Measurements from ENCODE around the gene CDK2AP2.

DNA sequence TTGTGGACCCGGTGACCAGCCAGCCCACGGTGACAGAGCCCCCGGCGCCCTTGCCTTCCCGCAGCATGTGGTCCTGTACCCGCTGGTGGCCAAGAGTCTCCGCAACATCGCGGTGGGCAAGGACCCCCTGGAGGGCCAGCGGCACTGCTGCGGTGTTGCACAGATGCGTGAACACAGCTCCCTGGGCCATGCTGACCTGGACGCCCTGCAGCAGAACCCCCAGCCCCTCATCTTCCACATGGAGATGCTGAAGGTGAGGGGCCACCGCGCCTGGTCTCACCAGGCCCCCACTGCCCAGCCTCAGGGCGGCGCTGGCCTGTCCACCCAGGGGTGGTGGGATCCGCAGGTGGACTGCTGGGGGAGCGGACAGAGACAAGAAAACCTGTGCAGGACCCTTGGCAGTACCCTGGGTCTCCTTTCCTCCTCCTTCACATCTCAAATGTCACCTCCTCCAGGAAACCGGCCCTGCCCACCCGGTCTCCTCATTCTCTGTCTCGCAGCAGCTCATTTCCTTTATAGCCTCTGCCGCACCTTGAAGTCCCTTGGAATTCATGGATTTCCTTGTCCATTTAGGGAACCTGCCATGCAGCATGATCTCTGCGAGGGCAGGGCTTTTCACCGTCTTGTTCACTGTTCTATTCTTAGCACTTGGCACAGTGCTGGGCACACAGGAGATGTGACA lies 18.6 kb downstream of the CDK2AP2 start:
- TF ChIP-seq, protein P1, sequence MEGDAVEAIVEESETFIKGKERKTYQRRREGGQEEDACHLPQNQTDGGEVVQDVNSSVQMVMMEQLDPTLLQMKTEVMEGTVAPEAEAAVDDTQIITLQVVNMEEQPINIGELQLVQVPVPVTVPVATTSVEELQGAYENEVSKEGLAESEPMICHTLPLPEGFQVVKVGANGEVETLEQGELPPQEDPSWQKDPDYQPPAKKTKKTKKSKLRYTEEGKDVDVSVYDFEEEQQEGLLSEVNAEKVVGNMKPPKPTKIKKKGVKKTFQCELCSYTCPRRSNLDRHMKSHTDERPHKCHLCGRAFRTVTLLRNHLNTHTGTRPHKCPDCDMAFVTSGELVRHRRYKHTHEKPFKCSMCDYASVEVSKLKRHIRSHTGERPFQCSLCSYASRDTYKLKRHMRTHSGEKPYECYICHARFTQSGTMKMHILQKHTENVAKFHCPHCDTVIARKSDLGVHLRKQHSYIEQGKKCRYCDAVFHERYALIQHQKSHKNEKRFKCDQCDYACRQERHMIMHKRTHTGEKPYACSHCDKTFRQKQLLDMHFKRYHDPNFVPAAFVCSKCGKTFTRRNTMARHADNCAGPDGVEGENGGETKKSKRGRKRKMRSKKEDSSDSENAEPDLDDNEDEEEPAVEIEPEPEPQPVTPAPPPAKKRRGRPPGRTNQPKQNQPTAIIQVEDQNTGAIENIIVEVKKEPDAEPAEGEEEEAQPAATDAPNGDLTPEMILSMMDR (IDR thresholded peaks at IDR 0.05), result no peak
- TF ChIP-seq POLR2AphosphoS5 (IDR thresholded peaks at IDR 0.05), result no peak

Measured in breast epithelium (tissue), 3 donors.